OCI-M1 (cell line): ENCODE results near the gene TEPSIN.

ENCODE experiments used
- DNase-seq: peaks from one replicate; lab custom pipeline; 2025; lab: John Stamatoyannopoulos, UW

The TEPSIN gene, protein sequence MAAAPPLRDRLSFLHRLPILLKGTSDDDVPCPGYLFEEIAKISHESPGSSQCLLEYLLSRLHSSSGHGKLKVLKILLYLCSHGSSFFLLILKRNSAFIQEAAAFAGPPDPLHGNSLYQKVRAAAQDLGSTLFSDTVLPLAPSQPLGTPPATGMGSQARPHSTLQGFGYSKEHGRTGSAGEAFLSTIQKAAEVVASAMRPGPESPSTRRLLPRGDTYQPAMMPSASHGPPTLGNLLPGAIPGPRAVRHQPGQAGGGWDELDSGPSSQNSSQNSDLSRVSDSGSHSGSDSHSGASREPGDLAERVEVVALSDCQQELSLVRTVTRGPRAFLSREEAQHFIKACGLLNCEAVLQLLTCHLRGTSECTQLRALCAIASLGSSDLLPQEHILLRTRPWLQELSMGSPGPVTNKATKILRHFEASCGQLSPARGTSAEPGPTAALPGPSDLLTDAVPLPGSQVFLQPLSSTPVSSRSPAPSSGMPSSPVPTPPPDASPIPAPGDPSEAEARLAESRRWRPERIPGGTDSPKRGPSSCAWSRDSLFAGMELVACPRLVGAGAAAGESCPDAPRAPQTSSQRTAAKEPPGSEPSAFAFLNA

DNA sequence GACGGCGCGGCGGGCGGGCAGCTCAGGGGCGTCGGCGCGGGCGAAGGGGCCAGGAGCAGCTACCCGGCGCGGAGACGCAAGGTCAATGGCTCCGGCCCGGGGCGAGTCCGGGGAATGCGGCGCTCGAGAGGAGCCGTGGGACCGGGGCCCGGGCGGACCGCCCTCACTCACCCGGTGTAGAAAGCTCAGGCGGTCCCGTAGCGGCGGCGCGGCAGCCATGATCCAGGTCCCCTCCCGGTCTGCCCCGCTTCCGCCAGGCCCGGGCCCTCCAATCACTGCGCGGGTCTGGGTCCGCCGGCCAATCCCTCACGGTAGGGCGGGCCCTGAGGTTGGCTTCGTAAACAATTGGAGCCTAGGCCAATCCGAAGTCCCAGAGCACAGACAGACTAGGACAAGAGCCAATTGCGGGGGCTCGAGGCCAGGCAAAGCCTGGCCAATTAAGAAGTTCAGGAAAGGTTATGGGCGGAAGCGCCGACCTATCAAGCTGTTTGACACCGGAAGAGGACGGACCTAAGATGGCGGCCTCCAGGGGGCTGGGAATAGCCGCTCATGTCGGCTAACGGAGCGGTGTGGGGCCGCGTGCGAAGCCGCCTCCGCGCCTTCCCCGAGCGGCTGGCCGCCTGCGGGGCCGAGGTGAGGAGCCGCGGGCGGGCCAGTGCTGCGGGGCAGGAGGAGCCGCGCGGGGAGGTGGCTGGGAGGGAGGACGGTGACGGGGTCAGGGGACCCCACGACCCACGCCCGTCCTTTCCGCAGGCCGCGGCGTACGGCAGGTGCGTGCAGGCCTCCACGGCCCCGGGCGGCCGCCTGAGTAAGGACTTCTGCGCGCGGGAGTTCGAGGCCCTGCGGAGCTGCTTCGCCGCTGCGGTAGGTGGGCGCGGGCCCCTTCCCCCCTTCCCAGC is at the start of gene TEPSIN, which contains the start of gene NDUFAF8:
Gene TEPSIN (minus strand): TSS at position 241 of the 899 bp plus-strand sequence. CDS start 22 bp downstream, at position 219.
Gene NDUFAF8 (plus strand): TSS at position 504 of the 899 bp plus-strand sequence. CDS start 46 bp downstream, at position 550.
- peak; percentile 99 for DNase-seq

DNA sequence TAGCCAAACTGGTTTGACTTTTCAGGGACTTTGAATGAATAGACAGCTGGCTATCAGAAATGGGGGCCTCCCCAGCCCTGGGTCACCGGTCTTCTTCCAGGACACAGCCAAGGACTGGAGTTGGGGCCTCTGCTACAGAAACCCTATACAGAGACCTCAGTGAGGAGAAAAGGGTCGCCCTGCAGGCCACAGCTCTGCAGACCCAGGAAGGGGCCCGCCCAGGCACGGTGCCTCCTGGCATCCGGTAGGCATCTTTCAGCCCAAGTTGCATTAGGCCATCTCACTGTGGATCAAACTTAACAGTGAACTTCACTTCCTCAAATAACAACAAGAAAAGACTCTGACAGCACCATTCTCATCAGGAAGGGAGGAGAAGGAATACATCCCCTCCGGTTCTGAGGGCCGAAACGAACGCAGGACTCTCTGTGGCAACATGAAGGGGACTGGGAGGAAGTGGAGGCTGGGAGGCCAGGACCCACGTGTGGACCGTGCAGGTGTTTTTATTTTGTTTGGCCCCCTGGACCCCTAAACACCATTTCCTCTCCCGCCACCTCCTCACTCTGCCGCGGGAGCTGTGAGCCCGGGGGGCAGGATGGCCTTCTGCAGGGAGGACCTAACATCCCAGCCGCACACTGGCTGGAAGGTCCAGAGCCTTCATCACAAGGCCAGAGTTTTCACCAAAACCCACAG is 49.0 kb upstream of the TEPSIN start:
- DNase-seq: no peak

DNA sequence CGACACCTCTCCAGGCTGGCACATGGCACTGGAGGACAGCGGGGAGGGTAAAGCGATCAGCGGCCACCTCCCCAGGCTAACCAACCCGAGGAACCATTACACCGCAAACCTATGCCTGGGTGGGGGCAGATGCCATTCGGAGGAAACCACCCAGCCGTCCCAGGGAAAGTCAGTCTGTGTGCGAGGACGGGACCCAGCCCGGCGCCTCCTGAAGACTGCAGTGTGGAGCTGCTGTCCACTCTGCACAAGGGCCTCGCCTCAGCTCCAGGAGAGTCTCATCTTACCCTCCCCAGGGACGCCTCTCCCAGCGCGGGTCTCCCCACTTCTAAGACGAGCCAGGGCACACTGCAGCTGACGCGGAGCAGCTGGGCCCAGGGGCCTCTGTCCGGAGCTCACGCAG is 48.3 kb upstream of the TEPSIN start:
- DNase-seq: no peak

GRCh38 chr17:81286491-81287145 is 47.8 kb upstream of the TEPSIN start:
- no peak for DNase-seq

- DNase-seq: no peak
Observed at GRCh38 chr17:81285894-81286293, 47.0 kb upstream of the TEPSIN start.

GRCh38 chr17:81285179-81285878 is 46.5 kb upstream of the TEPSIN start:
- DNase-seq: no peak

DNA sequence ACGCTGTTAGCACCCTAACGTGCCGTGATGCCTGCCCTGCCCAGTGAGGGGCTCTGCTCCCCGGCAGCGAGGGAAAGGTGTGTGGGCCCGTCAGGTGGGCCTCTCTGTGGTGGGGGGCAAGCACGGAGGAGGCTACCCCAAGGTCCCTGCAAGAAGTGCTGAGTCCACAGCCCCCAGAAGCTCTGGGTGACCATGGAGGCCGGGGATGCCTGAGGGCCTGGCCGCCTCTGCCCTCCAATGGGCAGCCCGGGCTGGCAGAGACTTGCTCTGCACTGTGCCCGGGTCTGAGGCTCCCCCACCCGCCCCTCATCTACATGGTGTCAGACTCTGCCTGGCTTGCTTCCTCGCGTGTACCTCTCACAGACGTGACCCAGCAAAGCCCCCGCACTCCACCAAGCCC is 44.0 kb upstream of the TEPSIN start:
- no peak for DNase-seq

GRCh38 chr17:81282141-81282540 is 43.3 kb upstream of the TEPSIN start:
- DNase-seq: no peak

DNA sequence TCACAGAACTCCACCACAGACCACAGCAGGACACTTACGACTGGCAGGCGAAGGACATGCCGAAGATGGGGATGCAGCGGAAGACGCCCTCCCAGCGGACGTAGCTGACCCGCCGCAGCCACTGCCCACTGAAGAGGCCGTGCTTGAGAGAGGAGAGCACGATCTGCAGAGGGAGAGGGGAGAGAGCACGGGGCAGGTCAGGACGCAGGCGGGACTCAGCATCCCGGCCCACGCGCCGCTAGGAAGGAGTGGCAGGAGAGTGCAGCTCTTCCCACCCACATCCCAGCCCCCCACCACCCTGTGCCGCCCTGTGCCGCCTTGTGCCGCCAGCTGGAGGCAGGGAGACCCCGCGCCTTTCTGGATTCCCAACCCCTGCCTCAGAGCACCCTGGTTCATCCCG is 41.7 kb upstream of the TEPSIN start:
- DNase-seq: no peak

DNA sequence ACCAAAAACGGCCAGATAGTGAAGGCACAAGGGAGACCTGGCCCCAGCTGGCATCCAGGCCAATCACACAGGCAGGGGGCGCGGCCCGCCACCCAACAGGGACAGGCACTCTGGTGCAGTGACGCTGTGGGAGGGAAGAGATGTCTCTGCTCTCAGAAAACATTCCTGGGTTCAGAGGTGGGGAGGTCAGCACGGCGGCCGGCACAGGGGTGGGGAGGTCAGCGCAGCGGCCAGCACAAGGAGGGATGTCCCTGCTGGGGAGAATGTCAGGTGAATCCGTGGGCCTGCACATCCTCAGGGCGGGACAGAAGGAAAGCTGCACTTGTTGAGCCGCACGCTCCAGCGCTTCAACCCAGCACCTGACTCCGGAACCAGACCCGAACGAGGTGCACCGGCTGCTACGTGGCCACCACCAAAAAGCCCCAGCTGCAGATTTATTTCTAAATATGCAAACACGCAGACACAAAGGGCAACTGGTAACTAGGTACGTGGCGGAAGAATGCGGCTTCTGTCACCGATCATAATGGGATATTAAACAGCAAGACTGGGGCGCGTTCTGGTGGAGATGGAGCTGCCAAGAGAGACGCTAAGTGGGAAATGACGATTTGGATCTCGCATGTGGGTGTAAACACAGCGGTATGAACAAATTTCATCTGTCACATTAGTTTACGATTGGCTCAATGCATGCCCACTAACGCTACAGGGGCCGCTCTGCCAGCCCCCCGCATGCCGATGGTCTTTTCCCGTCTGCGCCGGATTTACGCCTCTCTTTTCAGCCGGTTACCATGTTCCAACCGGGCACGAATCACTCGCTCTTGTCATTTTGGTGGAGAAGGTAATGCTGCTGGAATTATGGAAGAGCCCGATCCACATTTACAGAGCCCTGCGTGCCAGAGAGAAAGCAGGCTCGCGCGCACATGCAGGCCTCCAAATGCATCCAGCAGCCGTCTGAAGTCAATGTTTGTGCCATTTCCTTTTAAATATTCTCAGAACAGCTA is 40.7 kb upstream of the TEPSIN start:
- DNase-seq: no peak

- DNase-seq: no peak
Observed at GRCh38 chr17:81278831-81279230, 40.0 kb upstream of the TEPSIN start.

DNA sequence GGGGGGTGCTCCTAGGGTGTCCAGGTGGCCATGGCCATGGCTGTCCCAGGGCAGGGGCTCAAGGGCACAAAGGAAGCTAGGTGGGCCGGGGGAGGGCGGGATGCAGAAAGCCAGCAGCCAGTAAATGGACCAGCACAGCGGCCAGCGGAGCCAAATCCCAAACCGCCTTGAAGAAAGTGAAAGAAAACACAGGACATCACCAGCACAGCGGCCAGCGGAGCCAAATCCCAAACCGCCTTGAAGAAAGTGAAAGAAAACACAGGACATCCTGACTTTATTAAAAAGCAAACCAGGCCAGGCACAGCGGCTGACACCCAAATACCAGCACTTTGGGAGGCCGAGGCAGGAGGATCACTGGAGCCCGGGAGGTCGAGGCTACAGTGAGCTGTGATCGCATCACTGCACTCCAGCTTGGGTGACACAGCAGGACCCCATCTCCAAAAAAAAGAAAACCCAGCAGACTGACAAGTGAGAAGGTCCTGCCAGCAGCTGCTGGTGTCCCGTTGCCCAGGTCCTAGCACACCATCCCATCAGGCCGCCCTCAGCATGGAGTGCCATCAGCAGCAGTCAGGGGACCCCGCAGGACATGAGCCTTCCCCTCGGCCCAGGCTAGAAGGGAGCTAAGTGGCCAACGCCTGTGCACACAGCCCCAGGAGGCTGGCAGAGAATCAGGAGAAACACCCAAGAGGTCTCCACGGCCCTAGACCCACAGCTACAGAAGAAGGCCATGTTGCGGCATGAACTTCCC is 39.3 kb upstream of the TEPSIN start:
- no peak for DNase-seq

GRCh38 chr17:81277421-81277820 is 38.6 kb upstream of the TEPSIN start:
- DNase-seq: no peak

DNA sequence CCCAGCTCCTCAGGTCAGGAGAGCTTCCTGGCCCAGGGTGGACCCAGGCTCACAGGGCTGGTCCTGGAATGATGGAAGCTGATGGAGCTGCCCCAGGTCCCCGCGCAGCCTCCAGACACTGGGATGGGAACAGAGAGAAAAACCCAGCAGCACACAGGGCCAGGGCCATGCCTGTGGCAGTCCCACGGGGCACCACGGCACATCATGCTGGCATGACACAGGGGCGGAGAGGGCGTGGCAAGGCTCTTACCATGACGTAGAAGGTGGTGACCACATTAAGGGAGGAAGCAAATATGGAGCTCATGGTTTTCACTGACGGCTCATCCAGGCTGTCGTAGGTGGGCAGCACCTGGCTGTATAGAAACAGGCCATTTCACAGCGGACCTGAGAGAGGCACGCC is 37.9 kb upstream of the TEPSIN start:
- no peak for DNase-seq

DNA sequence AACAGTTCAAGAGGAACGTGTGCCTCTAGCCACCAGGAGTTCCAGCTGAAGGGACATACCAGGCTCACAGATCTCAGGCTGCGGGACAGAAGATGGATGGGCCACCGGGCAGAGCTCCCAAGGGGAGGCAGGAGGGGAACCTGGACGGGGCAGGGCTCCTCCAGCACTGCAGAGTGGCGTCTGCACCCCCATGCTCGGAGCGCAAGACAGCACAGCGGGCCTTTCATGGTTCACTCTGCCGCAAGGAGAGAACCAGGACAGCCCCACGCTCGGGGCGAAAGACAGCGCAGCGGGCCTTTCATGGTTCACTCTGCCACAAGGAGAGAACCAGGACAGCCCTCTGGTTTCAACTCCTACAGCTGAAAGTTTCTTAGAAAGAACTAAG is 35.6 kb upstream of the TEPSIN start:
- no peak for DNase-seq

- DNase-seq: no peak
Observed at GRCh38 chr17:81273698-81274470, 35.0 kb upstream of the TEPSIN start.

DNA sequence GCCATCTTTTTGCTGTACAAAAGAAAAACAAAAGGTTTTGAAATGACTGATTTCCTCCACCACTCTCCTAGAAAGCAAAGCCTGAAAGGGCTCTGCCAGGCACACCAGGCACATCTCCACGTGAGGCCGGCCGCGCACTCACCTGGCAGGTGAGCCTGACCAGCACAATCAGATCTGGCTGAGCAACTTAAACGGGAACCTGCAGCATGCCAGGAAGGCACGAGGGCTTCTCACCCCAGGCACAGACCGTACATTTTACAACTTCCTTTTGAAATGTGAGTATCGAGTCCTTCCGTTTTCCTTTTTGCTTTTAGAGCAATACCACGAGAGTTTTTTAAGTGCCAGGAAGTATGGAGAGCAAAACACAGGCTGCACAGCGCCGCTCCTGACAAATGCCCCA is 33.8 kb upstream of the TEPSIN start:
- no peak for DNase-seq

- DNase-seq: no peak
Observed at GRCh38 chr17:81271226-81271625, 32.4 kb upstream of the TEPSIN start.
